ENCODE measurements around the gene PHLPP2.

- TF ChIP-seq ZNF274 (IDR thresholded peaks at IDR 0.05; ENCODE audit: low read depth, low read length) (no peak), SUZ12 (IDR thresholded peaks at IDR 0.05; ENCODE audit: extremely low read depth, insufficient read depth, insufficient read length) (no peak)
Observed at GRCh38 chr16:71630808-71631207, 93.7 kb downstream of the PHLPP2 start.

All from NT2/D1 (cell line).